ENCODE measurements around the gene NLRP13.
"Not testable (repeated sequence)": the region's sequence is repeated elsewhere in the genome, so short reads cannot be mapped to it uniquely, and the experiment has no call there.

Gene NLRP13

DNA sequence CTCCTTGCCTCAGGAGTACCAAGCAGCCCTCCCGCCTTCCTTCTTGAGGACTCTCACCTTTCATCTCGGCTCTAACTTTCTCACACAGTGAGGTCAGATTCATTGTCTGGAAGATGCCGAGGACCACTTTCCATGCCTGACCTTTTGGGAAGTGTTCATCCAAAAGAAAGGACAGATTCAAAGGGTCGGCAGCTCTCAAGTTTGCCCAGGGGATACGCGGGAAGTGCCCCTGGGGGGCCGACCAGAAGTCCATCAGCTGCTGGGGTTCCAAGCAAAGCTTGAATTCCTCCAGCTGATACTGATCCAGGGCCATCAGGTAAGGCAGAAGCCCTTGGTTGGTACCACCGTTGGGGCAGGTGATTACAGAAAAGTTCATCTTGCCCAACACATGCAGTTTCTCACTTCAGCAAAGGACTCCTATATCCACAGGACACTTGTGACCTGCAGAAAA, at the start of gene NLRP13:
Gene NLRP13 (minus strand): TSS at position 401 of the 451 bp plus-strand sequence. CDS start 25 bp downstream, at position 376.
- no peak for DNase-seq (ENCODE audit: low read depth)

- no peak for DNase-seq (ENCODE audit: low read depth)
Measured at GRCh38 chr19:55980415-55980814, 48.3 kb upstream of the NLRP13 start.

DNA sequence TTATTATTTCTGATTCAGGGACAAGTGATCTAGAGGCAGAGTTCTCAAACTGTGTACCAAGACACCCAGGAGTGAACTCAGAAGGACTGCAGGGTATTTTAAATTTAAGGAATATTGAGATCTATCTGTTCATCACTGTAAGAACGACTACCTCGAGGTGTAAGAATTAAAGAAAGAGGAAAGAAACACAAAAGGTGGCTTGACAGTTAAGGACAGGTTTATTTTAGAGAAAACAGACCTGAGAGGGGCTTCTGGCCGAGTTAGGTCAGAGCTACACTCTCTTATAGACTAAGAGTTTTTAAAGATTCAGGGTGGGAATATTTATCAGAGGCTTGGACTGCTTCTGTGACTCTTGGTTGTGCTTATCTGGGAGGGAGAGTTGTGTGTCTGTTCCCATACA, 41.8 kb upstream of the NLRP13 start:
- no peak for DNase-seq (ENCODE audit: low read depth)

- no peak for DNase-seq (ENCODE audit: low read depth)
Measured at GRCh38 chr19:55962186-55962585, 30.1 kb upstream of the NLRP13 start.

- no peak for DNase-seq (ENCODE audit: low read depth)
Measured at GRCh38 chr19:55959996-55960675, 28.0 kb upstream of the NLRP13 start.

- no peak for DNase-seq (ENCODE audit: low read depth)
Measured at GRCh38 chr19:55958356-55958755, 26.2 kb upstream of the NLRP13 start.

DNA sequence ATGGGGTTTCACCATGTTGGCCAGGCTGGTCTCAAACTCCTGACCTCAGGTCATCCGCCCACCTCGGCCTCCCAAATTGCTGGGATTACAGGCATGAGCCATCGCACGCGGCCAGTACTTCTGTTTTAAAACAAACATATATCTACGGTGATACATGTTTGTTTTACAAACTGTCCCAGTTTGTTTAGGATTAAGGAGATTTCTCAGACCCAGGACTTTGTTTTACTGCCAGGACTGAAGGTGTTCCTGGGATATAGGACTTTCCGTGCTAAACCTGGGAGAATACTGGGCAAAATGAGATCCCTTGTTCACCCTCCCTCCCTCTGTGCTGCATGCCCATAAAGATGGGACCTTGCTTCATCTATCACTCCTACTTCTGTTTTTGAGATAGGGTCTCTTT, 24.3 kb upstream of the NLRP13 start:
- DNase-seq (ENCODE audit: low read depth), result no peak

GRCh38 chr19:55950566-55950965, 18.4 kb upstream of the NLRP13 start:
- not testable (repeated sequence) for DNase-seq (ENCODE audit: low read depth)

DNA sequence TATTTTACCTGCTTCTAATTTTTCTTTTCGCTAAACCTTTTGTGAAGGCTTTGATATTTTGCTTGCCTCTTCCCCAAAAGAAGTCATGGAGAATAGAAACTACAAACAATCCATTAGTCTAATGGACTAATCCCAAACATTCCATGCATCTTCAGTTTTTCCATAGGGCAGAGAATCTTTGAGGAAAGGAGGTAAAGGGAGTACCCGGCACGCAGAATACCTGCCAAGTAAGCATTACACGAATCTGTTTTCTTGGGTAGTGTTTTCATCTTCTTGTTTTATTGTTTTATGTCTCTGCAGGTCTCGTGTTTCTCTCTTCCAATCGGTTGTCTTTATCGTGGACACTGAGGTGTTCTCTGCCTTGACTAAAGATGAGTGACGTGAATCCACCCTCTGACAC, 15.4 kb upstream of the NLRP13 start, which contains the start of gene NLRP8:
Gene NLRP8 (plus strand): TSS at position 301 of the 400 bp plus-strand sequence.
- DNase-seq (ENCODE audit: low read depth), result no peak

GRCh38 chr19:55940306-55940705, 8.2 kb upstream of the NLRP13 start:
- DNase-seq (ENCODE audit: low read depth), result no peak

- no peak for DNase-seq (ENCODE audit: low read depth)
Measured at GRCh38 chr19:55939206-55939605, 7.1 kb upstream of the NLRP13 start.

GRCh38 chr19:55935206-55935605, 3.1 kb upstream of the NLRP13 start:
- DNase-seq (ENCODE audit: low read depth), result no peak

DNA sequence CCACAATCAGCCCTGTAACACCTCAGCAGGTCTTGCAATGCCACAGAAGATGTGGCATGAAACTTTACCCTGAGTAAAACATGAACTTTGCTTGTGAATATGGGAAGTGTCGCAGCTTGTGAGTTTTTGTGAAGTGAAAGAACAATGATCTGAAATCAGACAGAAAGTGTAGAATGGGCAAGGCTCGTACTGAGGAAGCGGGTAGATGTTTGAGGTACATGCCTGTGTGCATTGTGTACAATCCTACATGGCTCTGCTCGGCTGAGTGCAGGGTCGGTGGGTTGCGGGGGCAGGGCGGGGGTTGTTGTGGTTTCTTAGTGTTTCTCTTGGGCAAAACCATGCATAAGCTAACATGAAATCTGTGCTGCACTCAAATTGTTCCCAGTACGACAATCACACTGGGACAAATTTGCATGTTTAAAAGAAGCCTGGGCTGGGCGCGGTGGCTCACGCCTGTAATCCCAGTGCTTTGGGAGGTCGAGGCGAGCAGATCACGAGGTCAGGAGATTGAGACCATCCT, 1.1 kb downstream of the NLRP13 start:
- no peak for DNase-seq (ENCODE audit: low read depth)

DNA sequence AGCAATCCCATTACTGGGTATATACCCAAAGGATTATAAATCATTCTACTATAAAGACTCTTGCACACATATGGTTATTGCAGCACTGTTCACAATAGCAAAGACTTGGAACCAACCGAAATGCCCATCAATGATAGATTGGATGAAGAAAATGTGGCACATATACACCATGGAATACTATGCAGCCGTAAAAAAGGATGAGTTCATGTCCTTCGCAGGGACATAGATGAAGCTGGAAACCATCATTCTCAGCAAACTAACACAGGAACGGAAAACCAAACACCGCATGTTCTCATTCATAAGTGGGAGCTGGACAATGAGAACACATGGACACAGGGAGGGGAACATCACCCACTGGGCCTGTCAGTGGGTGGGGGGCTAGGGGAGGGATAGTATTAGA, 2.9 kb downstream of the NLRP13 start:
- DNase-seq (ENCODE audit: low read depth), result not testable (repeated sequence)

DNA sequence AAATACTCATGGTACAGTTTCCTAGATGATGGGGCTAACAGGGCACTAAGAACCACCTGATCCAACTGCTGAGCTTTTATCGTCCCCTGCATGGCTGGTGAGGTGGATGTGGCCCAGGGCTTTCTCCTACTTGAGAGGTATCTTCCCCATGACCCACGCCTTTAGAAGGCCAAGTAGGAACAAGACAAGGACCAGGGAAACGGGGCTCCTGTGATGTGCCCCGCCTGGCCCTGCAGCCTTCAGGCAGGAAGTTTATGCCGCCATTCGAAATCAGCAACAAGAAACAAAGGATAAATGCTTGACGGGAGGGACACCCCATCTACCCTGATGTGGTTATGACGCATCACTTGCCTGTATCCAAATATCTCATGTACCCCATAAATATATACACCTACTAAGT, 4.1 kb downstream of the NLRP13 start:
- no peak for DNase-seq (ENCODE audit: low read depth)

GRCh38 chr19:55923556-55923955, 8.6 kb downstream of the NLRP13 start:
- no peak for DNase-seq (ENCODE audit: low read depth)

- no peak for DNase-seq (ENCODE audit: low read depth)
Measured at GRCh38 chr19:55913643-55914268, 18.4 kb downstream of the NLRP13 start.

GRCh38 chr19:55912916-55913315, 19.2 kb downstream of the NLRP13 start:
- no peak for DNase-seq (ENCODE audit: low read depth)

- no peak for DNase-seq (ENCODE audit: low read depth)
Measured at GRCh38 chr19:55909801-55910200, 22.3 kb downstream of the NLRP13 start.

- DNase-seq (ENCODE audit: low read depth), result no peak
Measured at GRCh38 chr19:55907746-55908145, 24.4 kb downstream of the NLRP13 start.

GRCh38 chr19:55907286-55907685, 24.9 kb downstream of the NLRP13 start:
- no peak for DNase-seq (ENCODE audit: low read depth)

GRCh38 chr19:55902080-55902751, 29.9 kb downstream of the NLRP13 start:
- DNase-seq (ENCODE audit: low read depth), result no peak
